Upper lobe of left lung (tissue), 6 donors: ENCODE data around the gene CD34. TPM values are rescaled to one million over a fixed set of nuclear protein-coding genes. Genes with fewer than 3 reads are reported as not detected.

Experiments
- ATAC-seq, 2 donors: fragments of 200-7000 bp; cut with Tn5 transposase; one replicate each; pipeline ENCODE4 v1.9.1; 2022; ENCODE audit warnings: mild to moderate bottlenecking in 2 of 2, moderate library complexity in 2 of 2; ENCODE audit not compliant: low FRiP score in 2 of 2
- DNase-seq, 2 donors: peaks; one replicate each; pipeline ENCODE4 v3.0.0-alpha.2; 2019 to 2020
- H3K27ac ChIP-seq, 4 donors: fragments of 200-600 bp; sonication (generic); one replicate each; pipeline ENCODE4 v1.5.1; 2016 to 2019
- H3K27me3 ChIP-seq, 4 donors: fragments of 200-600 bp; sonication (generic); one replicate each; pipeline ENCODE4 v1.5.1; 2017 to 2019
- H3K36me3 ChIP-seq, 4 donors: fragments of 200-600 bp; sonication (generic); one replicate each; pipeline ENCODE4 v1.5.1; 2016 to 2019
- H3K4me1 ChIP-seq, 4 donors: fragments of 200-600 bp; sonication (generic); one replicate each; pipeline ENCODE4 v1.5.1; 2018 to 2019
- H3K4me3 ChIP-seq, 4 donors: fragments of 200-600 bp; sonication (generic); one replicate each; pipeline ENCODE4 v1.5.1; 2017 to 2019; ENCODE audit warnings: mild to moderate bottlenecking in 2 of 4, moderate library complexity in 1 of 4
- H3K9me3 ChIP-seq, 4 donors: fragments of 200-600 bp; sonication (generic); one replicate each; pipeline ENCODE4 v1.5.1; 2018 to 2019
- EP300 ChIP-seq, 4 donors: sonication (generic); formaldehyde crosslinking; IDR thresholded peaks; one replicate each; pipeline ENCODE4 v1.5.1; 2017; ENCODE audit warnings: antibody characterized with exemption in 4 of 4, control low read depth in 2 of 4
- POLR2A ChIP-seq, 4 donors: fragments of 450-650 bp; IDR thresholded peaks; one replicate each; pipeline ENCODE4 v1.5.1; 2016 to 2017; ENCODE audit warnings: antibody characterized with exemption in 4 of 4, mild to moderate bottlenecking in 2 of 4
- POLR2AphosphoS5 ChIP-seq, 2 donors: sonication (generic); formaldehyde crosslinking; IDR thresholded peaks; one replicate each; pipeline ENCODE4 v1.5.1; 2017; ENCODE audit warnings: antibody characterized with exemption in 2 of 2
- WGBS, 2 donors: methylation state at CpG; one replicate each; pipeline ENCODE4 v1.1.5; 2017 to 2018; 5-methylcytosine and 5-hydroxymethylcytosine counted together
- total RNA-seq, 6 donors: library from RNA; depleted of rRNA in 4 of 6; stranded (reverse); fragments of >200 nt in 4 of 6; gene quantifications; one replicate each; pipeline versions ENCODE4 v1.1.0 to v1.2.1, GENCODE V29; 2016 to 2021
- TF ChIP-seq, protein P1 (sequence below), 6 experiments: fragments of 450-650 bp in 4 of 6; fragments of 200-600 bp in 2 of 6; sonication (generic) in 2 of 6; IDR thresholded peaks; one replicate each; pipeline ENCODE4 v1.5.1; 2016 to 2019; ENCODE audit warnings: antibody characterized with exemption in 6 of 6
- donor health status: DM: no; HTN: no; CAD: no; lungs with moderate emphysema.
- donor health status: DM: no; HTN: yes; CAD: no; lungs with severe emphysema.

Gene CD34
- total RNA-seq, 6 donors from 2014 or later, result 8.8 to 78.2 (median 22.4) TPM

DNA sequence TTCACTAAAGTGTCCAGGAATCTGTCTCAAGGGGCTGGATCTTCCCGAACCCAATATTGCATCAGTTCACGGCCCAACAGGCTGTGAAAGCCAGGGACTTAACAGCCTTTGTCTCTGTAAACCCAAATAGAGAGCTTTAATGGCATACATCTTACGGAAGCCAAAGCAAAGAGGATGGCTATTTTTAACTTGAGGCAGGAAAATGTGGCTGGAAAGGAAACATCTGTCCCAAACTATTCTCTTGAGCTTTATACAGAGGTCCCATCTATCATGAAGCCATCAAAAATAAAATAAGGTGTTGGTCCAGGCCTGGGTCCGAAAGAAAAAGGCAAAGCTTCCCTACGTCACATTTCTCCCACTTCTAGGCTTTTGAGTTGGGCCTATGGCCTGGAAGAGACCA, 7.7 kb upstream of the CD34 start:
- Histone ChIP-seq H3K4me1 (peaks cover 39 to 46% (median 44%) of the 10 kb centered on the region in 4 donors), H3K4me3 (no peak overlapping the region), H3K36me3 (no peaks in the 10 kb centered on the region), H3K9me3 (no peaks in the 10 kb centered on the region), H3K27ac (peak overlapping the region; percentile 19 to 68 (median 32)), H3K27me3 (no peaks in the 10 kb centered on the region)
- TF ChIP-seq POLR2A (IDR thresholded peaks at IDR 0.05) (no peak), POLR2AphosphoS5 (IDR thresholded peaks at IDR 0.05) (peak in 1 of 2 donors; percentile 11), EP300 (IDR thresholded peaks at IDR 0.05) (no peak)
- TF ChIP-seq, protein P1, sequence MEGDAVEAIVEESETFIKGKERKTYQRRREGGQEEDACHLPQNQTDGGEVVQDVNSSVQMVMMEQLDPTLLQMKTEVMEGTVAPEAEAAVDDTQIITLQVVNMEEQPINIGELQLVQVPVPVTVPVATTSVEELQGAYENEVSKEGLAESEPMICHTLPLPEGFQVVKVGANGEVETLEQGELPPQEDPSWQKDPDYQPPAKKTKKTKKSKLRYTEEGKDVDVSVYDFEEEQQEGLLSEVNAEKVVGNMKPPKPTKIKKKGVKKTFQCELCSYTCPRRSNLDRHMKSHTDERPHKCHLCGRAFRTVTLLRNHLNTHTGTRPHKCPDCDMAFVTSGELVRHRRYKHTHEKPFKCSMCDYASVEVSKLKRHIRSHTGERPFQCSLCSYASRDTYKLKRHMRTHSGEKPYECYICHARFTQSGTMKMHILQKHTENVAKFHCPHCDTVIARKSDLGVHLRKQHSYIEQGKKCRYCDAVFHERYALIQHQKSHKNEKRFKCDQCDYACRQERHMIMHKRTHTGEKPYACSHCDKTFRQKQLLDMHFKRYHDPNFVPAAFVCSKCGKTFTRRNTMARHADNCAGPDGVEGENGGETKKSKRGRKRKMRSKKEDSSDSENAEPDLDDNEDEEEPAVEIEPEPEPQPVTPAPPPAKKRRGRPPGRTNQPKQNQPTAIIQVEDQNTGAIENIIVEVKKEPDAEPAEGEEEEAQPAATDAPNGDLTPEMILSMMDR (IDR thresholded peaks at IDR 0.05), result no peak
- 30 to 42% methylated on average over 5 of the region's 5 CpGs for WGBS, 2 donors
- ATAC-seq, result no peak
- DNase-seq, result no peak

GRCh38 chr1:207918011-207918410, 7.1 kb upstream of the CD34 start:
- Histone ChIP-seq H3K9me3 (no peaks in the 10 kb centered on the region), H3K4me3 (no peak overlapping the region), H3K36me3 (no peaks in the 10 kb centered on the region), H3K4me1 (peaks cover 33 to 40% (median 38%) of the 10 kb centered on the region in 4 donors), H3K27ac (peak overlapping the region; percentile 19 to 68 (median 32)), H3K27me3 (no peaks in the 10 kb centered on the region)
- DNase-seq (no peak), ATAC-seq (no peak)
- 49 to 60% methylated on average over 5 of the region's 5 CpGs for WGBS, 2 donors
- TF ChIP-seq POLR2A (IDR thresholded peaks at IDR 0.05) (no peak), POLR2AphosphoS5 (IDR thresholded peaks at IDR 0.05) (no peak), EP300 (IDR thresholded peaks at IDR 0.05) (no peak)
- TF ChIP-seq, protein P1 (IDR thresholded peaks at IDR 0.05), result no peak

- ATAC-seq (peak in 1 of 2 donors; percentile 75), DNase-seq (no peak)
- Histone ChIP-seq H3K9me3 (no peaks in the 10 kb centered on the region), H3K27me3 (no peaks in the 10 kb centered on the region), H3K36me3 (no peaks in the 10 kb centered on the region), H3K4me1 (peaks cover 24 to 33% (median 29%) of the 10 kb centered on the region in 4 donors), H3K4me3 (no peak overlapping the region), H3K27ac (peak overlapping the region in 2 of 4 donors; percentile 14 to 26)
- TF ChIP-seq, protein P1 (IDR thresholded peaks at IDR 0.05), result no peak
- TF ChIP-seq POLR2A (IDR thresholded peaks at IDR 0.05) (no peak), EP300 (IDR thresholded peaks at IDR 0.05) (no peak), POLR2AphosphoS5 (IDR thresholded peaks at IDR 0.05) (no peak)
- 92 to 93% methylated on average over 4 of the region's 4 CpGs for WGBS, 2 donors
These were observed 6.2 kb upstream of the CD34 start for GRCh38 chr1:207917080-207917479.

- Histone ChIP-seq H3K27ac (no peak overlapping the region), H3K9me3 (no peaks in the 10 kb centered on the region), H3K27me3 (peaks cover 0 to 8% (median 3%) of the 10 kb centered on the region in 4 donors), H3K4me1 (peaks cover 14 to 33% (median 29%) of the 10 kb centered on the region in 4 donors), H3K36me3 (no peaks in the 10 kb centered on the region), H3K4me3 (no peak overlapping the region)
- 100% methylated on average over 1 of the region's 1 CpG for whole genome bisulfite sequencing, 2 donors
- no peak for TF ChIP-seq POLR2AphosphoS5 (IDR thresholded peaks at IDR 0.05)
- TF ChIP-seq EP300 (IDR thresholded peaks at IDR 0.05), result no peak
- TF ChIP-seq, protein P1 (IDR thresholded peaks at IDR 0.05), result no peak
- TF ChIP-seq POLR2A (IDR thresholded peaks at IDR 0.05), result no peak
- DNase-seq (no peak), ATAC-seq (no peak)
These were observed 3.0 kb upstream of the CD34 start for GRCh38 chr1:207913951-207914350.
